SK-N-SH treated with all-trans-retinoic acid at 6 μM for 48 hours (cell line): ENCODE results near the gene AKAP13.

Experiments
- ATAC-seq: fragments of 200-7000 bp; cut with Tn5 transposase; 3 replicates; pipeline ENCODE4 v1.9.1; 2020; ENCODE audit warnings: mild to moderate bottlenecking, moderate library complexity
- ARNTL ChIP-seq: fragments of 450-650 bp; formaldehyde crosslinking; IDR thresholded peaks from 2 replicates; pipeline ENCODE4 v1.5.0; 2020; ENCODE audit warnings: low read depth, mild to moderate bottlenecking, moderate library complexity, borderline replicate concordance
- CREB5 ChIP-seq: fragments of 250-450 bp; sonication (Bioruptor Pico); IDR thresholded peaks from 2 replicates; pipeline ENCODE4 v1.5.1; 2020; ENCODE audit warnings: low read depth, mild to moderate bottlenecking, moderate library complexity
- CSRNP3 ChIP-seq: fragments of 250-450 bp; sonication (Bioruptor Pico); IDR thresholded peaks from 2 replicates; pipeline ENCODE4 v1.5.1; 2021; ENCODE audit warnings: mild to moderate bottlenecking, moderate library complexity
- ESRRG ChIP-seq: fragments of 250-450 bp; sonication (Bioruptor Pico); IDR thresholded peaks from 2 replicates; pipeline ENCODE4 v1.6.1; 2021; ENCODE audit warnings: mild to moderate bottlenecking
- GLIS3 ChIP-seq: fragments of 250-450 bp; sonication (Bioruptor Pico); IDR thresholded peaks from 2 replicates; pipeline ENCODE4 v1.5.0; 2020; ENCODE audit warnings: mild to moderate bottlenecking, moderate library complexity
- ISL1 ChIP-seq: fragments of 250-450 bp; sonication (Bioruptor Pico); IDR thresholded peaks from 2 replicates; pipeline ENCODE4 v2.1.2; 2022; ENCODE audit warnings: mild to moderate bottlenecking, moderate library complexity
- OSR1 ChIP-seq: fragments of 250-450 bp; sonication (Bioruptor Pico); IDR thresholded peaks from 2 replicates; pipeline ENCODE4 v1.8.0; 2022; ENCODE audit warnings: moderate library complexity, mild to moderate bottlenecking, inconsistent platforms
- POU6F1 ChIP-seq: fragments of 250-450 bp; sonication (Bioruptor Pico); IDR thresholded peaks from 2 replicates; pipeline ENCODE4 v1.8.0; 2021; ENCODE audit warnings: low read depth, mild to moderate bottlenecking, moderate library complexity, borderline replicate concordance
- PPARA ChIP-seq: fragments of 250-450 bp; sonication (Bioruptor Pico); IDR thresholded peaks from 2 replicates; pipeline ENCODE4 v1.5.0; 2020; ENCODE audit warnings: mild to moderate bottlenecking, borderline replicate concordance
- TCF4 ChIP-seq: fragments of 250-450 bp; sonication (Bioruptor Pico); IDR thresholded peaks from 2 replicates; pipeline ENCODE4 v1.8.0; 2021; ENCODE audit warnings: mild to moderate bottlenecking, moderate library complexity, borderline replicate concordance
- TOX ChIP-seq: fragments of 250-450 bp; sonication (Bioruptor Pico); IDR thresholded peaks from 2 replicates; pipeline ENCODE4 v1.8.0; 2021; ENCODE audit warnings: mild to moderate bottlenecking, moderate library complexity, borderline replicate concordance
- TSHZ2 ChIP-seq: fragments of 250-450 bp; sonication (Bioruptor Pico); IDR thresholded peaks from 2 replicates; pipeline ENCODE4 v1.5.0; 2020; ENCODE audit warnings: mild to moderate bottlenecking, moderate library complexity
- ZFP3 ChIP-seq: fragments of 250-450 bp; sonication (Bioruptor Pico); IDR thresholded peaks from 2 replicates; pipeline ENCODE4 v1.5.0; 2020; ENCODE audit warnings: mild to moderate bottlenecking, moderate library complexity
- ZNF70 ChIP-seq: fragments of 450-650 bp; formaldehyde crosslinking; IDR thresholded peaks from 2 replicates; pipeline ENCODE4 v1.5.0; 2020; ENCODE audit warnings: mild to moderate bottlenecking, moderate library complexity
- ZNF8 ChIP-seq: fragments of 450-650 bp; formaldehyde crosslinking; IDR thresholded peaks from 2 replicates; pipeline ENCODE4 v1.5.0; 2020; ENCODE audit warnings: mild to moderate bottlenecking, moderate library complexity
- TF ChIP-seq, protein P1 (sequence below): fragments of 250-450 bp; sonication (Bioruptor Pico); IDR thresholded peaks from 2 replicates; pipeline ENCODE4 v1.8.0; 2020; ENCODE audit warnings: mild to moderate bottlenecking, moderate library complexity, borderline replicate concordance

AKAP13 gene

GRCh38 chr15:85690561-85691231 is 310.3 kb downstream of the AKAP13 start:
- no peak for TF ChIP-seq OSR1 (CRISPR knock-in tag)
- no peak for TF ChIP-seq ZNF8 (CRISPR knock-in tag)
- TF ChIP-seq ZFP3, result no peak
- no peak for TF ChIP-seq TSHZ2 (CRISPR knock-in tag)
- ATAC-seq, result no peak

DNA sequence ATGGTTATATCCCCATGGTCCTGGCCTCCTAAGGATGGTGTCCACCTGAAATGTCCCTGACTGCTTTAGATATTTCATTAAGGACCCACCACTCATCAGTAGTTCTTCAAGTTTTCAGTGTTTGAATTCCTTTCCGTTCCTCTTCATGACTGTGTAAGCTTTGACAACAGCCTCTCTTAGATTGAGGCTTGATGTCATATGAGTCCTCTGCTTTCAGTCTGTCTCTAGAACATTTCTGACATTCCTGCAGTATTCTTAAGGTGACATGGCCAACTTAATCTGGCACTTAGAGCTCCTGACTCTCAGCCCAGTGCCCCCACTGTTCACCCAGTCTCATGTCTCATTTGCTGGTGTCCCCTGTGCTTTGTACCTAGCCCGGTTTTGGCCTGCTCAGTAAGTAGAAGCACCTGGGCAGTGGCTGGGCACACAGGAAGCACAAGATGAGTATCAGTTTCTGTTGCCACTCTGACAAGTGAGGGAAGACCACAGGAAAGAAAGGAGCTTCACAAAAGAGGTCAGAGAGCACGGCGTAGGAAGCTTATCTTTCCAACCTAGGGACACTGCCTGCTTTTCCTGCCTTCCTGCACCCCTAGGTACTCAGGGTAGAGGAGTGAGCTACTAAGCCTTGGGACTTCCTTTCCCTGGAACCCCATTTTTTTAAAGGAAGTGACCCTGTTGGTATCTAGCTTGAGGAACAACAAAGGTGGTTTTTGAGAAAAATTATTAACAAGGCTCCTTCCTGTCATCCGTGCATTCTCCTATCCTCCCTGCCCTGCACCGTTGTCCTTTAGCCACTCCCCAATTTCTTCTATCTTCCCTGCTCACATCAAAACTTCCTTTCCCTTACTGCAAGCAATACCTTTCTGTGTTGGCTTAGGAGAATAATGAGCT is 311.2 kb downstream of the AKAP13 start:
- no peak for ATAC-seq
- TF ChIP-seq GLIS3 (CRISPR knock-in tag), result no peak
- no peak for TF ChIP-seq POU6F1 (CRISPR knock-in tag)
- TF ChIP-seq, protein P1, sequence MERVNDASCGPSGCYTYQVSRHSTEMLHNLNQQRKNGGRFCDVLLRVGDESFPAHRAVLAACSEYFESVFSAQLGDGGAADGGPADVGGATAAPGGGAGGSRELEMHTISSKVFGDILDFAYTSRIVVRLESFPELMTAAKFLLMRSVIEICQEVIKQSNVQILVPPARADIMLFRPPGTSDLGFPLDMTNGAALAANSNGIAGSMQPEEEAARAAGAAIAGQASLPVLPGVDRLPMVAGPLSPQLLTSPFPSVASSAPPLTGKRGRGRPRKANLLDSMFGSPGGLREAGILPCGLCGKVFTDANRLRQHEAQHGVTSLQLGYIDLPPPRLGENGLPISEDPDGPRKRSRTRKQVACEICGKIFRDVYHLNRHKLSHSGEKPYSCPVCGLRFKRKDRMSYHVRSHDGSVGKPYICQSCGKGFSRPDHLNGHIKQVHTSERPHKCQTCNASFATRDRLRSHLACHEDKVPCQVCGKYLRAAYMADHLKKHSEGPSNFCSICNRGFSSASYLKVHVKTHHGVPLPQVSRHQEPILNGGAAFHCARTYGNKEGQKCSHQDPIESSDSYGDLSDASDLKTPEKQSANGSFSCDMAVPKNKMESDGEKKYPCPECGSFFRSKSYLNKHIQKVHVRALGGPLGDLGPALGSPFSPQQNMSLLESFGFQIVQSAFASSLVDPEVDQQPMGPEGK (CRISPR knock-in tag), result no peak
- TF ChIP-seq ESRRG (CRISPR knock-in tag), result no peak
- TF ChIP-seq CREB5 (CRISPR knock-in tag), result no peak
- TF ChIP-seq CSRNP3 (CRISPR knock-in tag), result no peak
- TF ChIP-seq ARNTL (CRISPR knock-in tag), result no peak
- no peak for TF ChIP-seq PPARA (CRISPR knock-in tag)
- no peak for TF ChIP-seq TCF4 (CRISPR knock-in tag)

GRCh38 chr15:85692321-85692720 is 311.9 kb downstream of the AKAP13 start:
- no peak for ATAC-seq
- TF ChIP-seq ESRRG (CRISPR knock-in tag) (no peak), CSRNP3 (CRISPR knock-in tag) (no peak), ARNTL (CRISPR knock-in tag) (no peak), ISL1 (no peak), TOX (CRISPR knock-in tag) (no peak), GLIS3 (CRISPR knock-in tag) (no peak), POU6F1 (CRISPR knock-in tag) (no peak), ZNF70 (no peak)
- TF ChIP-seq, protein P1 (CRISPR knock-in tag), result no peak
